ENCODE measurements around the gene DPYSL5.

GRCh38 chr2:26849056-26849999 is 1.4 kb downstream of the DPYSL5 start:
- TF ChIP-seq GATA3 (IDR thresholded peaks at IDR 0.05; ENCODE audit: low read depth, low read length) (no peak), GATA2 (IDR thresholded peaks at IDR 0.05; ENCODE audit: low read depth, low read length) (no peak)
